H1 (cell line): Measurements from ENCODE around the gene APLN. TPM values are rescaled to one million over a fixed set of nuclear protein-coding genes. Genes with fewer than 3 reads are reported as not detected.

ENCODE experiments used
- CREB1 ChIP-seq: IDR thresholded peaks from 2 replicates; pipeline ENCODE4 v1.6.1; 2012; ENCODE audit warnings: inconsistent platforms
- HDAC6 ChIP-seq: IDR thresholded peaks from one replicate; pipeline ENCODE4 v1.7.1; 2012; ENCODE audit warnings: low read depth, mild to moderate bottlenecking, inconsistent platforms, low read length, moderate library complexity
- MAX ChIP-seq: IDR thresholded peaks from 2 replicates; pipeline ENCODE4 v1.6.1; 2012; ENCODE audit warnings: inconsistent platforms
- NANOG ChIP-seq: IDR thresholded peaks from 2 replicates; pipeline ENCODE4 v1.6.1; 2011; ENCODE audit warnings: low read length, low read depth, mild to moderate bottlenecking, inconsistent platforms; ENCODE audit not compliant: insufficient read depth, poor library complexity, severe bottlenecking
- PHF8 ChIP-seq: fragments of 200-600 bp; sonication (generic); conservative IDR thresholded peaks from 2 replicates; pipeline ENCODE4 v1.7.1; 2012; ENCODE audit warnings: low read depth, mild to moderate bottlenecking, inconsistent platforms, low read length, moderate library complexity
- RFX5 ChIP-seq: IDR thresholded peaks from 2 replicates; pipeline ENCODE4 v1.6.1; 2011; ENCODE audit warnings: low read depth, low read length, improper control_type of control experiment, borderline replicate concordance
- RXRA ChIP-seq: IDR thresholded peaks from 2 replicates; pipeline ENCODE4 v1.6.1; 2011; ENCODE audit warnings: low read depth, mild to moderate bottlenecking, low read length, moderate library complexity; ENCODE audit not compliant: insufficient read depth
- SIN3A ChIP-seq, 2 experiments: IDR thresholded peaks in 1 of 2; conservative IDR thresholded peaks in 1 of 2; 2 replicates each; pipeline ENCODE4 v1.6.1; 2011 to 2012; ENCODE audit warnings: low read length in 2 of 2, improper control_type of control experiment in 1 of 2, low read depth in 1 of 2, mild to moderate bottlenecking in 1 of 2
- SIX5 ChIP-seq: IDR thresholded peaks from 2 replicates; pipeline ENCODE4 v1.6.1; 2011; ENCODE audit warnings: mild to moderate bottlenecking, low read depth, low read length
- TBP ChIP-seq: IDR thresholded peaks from 2 replicates; pipeline ENCODE4 v1.6.1; 2011; ENCODE audit warnings: low read depth, low read length, improper control_type of control experiment
- polyA plus RNA-seq, 7 experiments: library from polyadenylated mRNA; depleted of rRNA in 3 of 7; stranded (reverse) in 5 of 7; unstranded in 2 of 7; fragments of >200 nt in 5 of 7; fragments of 200-250 nt in 2 of 7; gene quantifications; 1 replicate in 5 of 7; 2 replicates in 1 of 7; 4 replicates in 1 of 7; pipeline versions ENCODE4 v1.2.1 to v1.2.3, GENCODE V29; 2011 to 2013; ENCODE audit warnings: missing spikeins in 2 of 7, mixed read lengths in 2 of 7
- total RNA-seq: library from RNA; stranded (reverse); fragmentation: NEBNext Ultra II Directional; extraction: Animal tissue kit (Norgen Biotek cat#: 25700); gene quantifications from 2 replicates; pipeline ENCODE4 v1.2.1, GENCODE V29; 2021
- TF ChIP-seq, protein P1 (sequence below): fragments of 300-600 bp; sonication (generic); IDR thresholded peaks from 2 replicates; pipeline ENCODE4 v1.7.1; 2012; ENCODE audit warnings: low read length, moderate library complexity, mild to moderate bottlenecking, inconsistent platforms; ENCODE audit not compliant: insufficient replicate concordance

The APLN gene
- total and polyA plus RNA-seq, 2 of the 8 experiments (the other 6 are each of a cell fraction or from before 2014, with no cell fraction given): 1.1 to 1.8 TPM

DNA sequence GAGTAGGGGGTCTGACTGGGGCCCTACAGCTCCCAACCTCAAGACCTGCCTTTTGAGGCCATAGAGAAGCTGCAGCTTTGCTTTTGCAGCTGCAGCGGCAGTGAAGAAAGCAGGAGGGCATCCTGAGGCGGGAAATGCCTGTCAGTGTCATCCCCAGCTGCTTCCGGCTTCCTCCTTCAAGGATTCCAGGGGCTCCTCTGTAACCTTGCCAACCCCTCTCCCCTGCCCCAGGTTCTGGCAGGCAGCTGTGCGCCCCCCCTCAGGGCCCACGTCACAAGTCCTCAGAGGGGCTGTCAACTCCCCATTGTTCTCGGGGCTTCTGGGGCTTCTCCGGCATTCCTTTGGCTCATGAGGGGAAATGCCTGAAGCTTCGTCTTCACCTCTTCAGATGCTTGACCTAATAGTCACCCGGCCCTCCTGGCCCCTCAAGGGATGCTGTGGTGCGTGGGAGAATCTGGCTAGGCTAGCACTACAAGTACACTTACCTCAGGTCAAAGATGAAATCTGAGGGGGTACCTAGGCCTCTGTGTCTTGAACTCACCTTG lies 31.9 kb downstream of the APLN start (continued):
- TF ChIP-seq, protein P1, sequence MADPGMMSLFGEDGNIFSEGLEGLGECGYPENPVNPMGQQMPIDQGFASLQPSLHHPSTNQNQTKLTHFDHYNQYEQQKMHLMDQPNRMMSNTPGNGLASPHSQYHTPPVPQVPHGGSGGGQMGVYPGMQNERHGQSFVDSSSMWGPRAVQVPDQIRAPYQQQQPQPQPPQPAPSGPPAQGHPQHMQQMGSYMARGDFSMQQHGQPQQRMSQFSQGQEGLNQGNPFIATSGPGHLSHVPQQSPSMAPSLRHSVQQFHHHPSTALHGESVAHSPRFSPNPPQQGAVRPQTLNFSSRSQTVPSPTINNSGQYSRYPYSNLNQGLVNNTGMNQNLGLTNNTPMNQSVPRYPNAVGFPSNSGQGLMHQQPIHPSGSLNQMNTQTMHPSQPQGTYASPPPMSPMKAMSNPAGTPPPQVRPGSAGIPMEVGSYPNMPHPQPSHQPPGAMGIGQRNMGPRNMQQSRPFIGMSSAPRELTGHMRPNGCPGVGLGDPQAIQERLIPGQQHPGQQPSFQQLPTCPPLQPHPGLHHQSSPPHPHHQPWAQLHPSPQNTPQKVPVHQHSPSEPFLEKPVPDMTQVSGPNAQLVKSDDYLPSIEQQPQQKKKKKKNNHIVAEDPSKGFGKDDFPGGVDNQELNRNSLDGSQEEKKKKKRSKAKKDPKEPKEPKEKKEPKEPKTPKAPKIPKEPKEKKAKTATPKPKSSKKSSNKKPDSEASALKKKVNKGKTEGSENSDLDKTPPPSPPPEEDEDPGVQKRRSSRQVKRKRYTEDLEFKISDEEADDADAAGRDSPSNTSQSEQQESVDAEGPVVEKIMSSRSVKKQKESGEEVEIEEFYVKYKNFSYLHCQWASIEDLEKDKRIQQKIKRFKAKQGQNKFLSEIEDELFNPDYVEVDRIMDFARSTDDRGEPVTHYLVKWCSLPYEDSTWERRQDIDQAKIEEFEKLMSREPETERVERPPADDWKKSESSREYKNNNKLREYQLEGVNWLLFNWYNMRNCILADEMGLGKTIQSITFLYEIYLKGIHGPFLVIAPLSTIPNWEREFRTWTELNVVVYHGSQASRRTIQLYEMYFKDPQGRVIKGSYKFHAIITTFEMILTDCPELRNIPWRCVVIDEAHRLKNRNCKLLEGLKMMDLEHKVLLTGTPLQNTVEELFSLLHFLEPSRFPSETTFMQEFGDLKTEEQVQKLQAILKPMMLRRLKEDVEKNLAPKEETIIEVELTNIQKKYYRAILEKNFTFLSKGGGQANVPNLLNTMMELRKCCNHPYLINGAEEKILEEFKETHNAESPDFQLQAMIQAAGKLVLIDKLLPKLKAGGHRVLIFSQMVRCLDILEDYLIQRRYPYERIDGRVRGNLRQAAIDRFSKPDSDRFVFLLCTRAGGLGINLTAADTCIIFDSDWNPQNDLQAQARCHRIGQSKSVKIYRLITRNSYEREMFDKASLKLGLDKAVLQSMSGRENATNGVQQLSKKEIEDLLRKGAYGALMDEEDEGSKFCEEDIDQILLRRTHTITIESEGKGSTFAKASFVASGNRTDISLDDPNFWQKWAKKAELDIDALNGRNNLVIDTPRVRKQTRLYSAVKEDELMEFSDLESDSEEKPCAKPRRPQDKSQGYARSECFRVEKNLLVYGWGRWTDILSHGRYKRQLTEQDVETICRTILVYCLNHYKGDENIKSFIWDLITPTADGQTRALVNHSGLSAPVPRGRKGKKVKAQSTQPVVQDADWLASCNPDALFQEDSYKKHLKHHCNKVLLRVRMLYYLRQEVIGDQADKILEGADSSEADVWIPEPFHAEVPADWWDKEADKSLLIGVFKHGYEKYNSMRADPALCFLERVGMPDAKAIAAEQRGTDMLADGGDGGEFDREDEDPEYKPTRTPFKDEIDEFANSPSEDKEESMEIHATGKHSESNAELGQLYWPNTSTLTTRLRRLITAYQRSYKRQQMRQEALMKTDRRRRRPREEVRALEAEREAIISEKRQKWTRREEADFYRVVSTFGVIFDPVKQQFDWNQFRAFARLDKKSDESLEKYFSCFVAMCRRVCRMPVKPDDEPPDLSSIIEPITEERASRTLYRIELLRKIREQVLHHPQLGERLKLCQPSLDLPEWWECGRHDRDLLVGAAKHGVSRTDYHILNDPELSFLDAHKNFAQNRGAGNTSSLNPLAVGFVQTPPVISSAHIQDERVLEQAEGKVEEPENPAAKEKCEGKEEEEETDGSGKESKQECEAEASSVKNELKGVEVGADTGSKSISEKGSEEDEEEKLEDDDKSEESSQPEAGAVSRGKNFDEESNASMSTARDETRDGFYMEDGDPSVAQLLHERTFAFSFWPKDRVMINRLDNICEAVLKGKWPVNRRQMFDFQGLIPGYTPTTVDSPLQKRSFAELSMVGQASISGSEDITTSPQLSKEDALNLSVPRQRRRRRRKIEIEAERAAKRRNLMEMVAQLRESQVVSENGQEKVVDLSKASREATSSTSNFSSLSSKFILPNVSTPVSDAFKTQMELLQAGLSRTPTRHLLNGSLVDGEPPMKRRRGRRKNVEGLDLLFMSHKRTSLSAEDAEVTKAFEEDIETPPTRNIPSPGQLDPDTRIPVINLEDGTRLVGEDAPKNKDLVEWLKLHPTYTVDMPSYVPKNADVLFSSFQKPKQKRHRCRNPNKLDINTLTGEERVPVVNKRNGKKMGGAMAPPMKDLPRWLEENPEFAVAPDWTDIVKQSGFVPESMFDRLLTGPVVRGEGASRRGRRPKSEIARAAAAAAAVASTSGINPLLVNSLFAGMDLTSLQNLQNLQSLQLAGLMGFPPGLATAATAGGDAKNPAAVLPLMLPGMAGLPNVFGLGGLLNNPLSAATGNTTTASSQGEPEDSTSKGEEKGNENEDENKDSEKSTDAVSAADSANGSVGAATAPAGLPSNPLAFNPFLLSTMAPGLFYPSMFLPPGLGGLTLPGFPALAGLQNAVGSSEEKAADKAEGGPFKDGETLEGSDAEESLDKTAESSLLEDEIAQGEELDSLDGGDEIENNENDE: no peak
- TF ChIP-seq SIX5 (no peak), TBP (no peak), RFX5 (no peak), SIN3A (conservative IDR thresholded peaks at IDR 0.05 in 1 of 2, IDR thresholded peaks at IDR 0.05 in 1 of 2; ENCODE audit: low read depth in 1 of 2, low read length in 2 of 2) (peak; percentile 93 to 95; a peak in 3 of 4 replicates), CREB1 (0 out of 2 replicates have a peak, but pooled peaks have one; percentile 52), RXRA (no peak), PHF8 (no peak), MAX (peak; percentile 27; the same call in 1 of the 2 replicates), NANOG (no peak), HDAC6 (no peak)
